NCI-H526 treated with DMSO at 0.1 percent for 48 hours (cell line): Measurements from ENCODE around the gene XYLT2.

ENCODE experiments used
- DNase-seq: peaks from one replicate; lab custom pipeline; 2025; lab: John Stamatoyannopoulos, UW

The XYLT2 gene

DNA sequence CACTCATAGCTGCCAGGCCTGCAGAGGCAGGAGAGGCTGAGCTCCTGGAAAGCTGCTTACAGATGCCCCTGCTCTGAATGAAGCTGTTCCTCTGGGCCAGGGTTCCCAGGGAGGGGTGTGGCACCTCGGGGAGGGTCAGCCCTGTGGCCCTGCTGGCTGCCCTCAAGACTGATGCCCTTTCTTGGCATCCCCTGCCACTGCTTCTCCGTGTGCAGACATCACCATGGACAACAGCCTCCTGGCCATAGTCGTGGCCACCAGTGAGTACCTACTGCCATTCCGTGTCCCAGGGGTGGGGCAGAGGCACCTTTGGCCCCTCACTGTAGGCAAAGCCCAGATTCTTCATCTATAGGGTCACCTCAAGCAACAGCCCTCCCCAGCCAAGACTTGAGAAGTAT is 18.1 kb downstream of the XYLT2 start:
- DNase-seq = no peak

DNA sequence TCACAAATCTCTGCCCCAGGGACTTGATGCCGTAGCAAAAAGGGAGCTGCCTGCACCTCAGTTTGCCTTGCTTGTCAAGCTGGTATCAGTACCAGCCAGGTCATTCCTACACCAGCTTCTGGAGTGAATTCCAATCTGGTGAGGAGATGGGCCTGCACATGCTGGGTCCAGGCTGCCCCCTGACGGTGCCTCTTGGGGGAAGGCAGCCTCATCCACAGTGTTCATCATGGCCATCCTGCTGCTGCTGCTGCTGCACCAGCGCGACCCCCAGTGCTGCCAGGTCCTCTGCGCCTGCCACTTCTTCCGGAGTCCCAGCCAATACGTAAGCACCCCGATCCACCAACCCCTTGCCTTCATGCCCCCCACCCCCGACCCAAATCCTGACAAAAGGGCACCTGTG is 18.8 kb downstream of the XYLT2 start:
- no peak for DNase-seq

DNA sequence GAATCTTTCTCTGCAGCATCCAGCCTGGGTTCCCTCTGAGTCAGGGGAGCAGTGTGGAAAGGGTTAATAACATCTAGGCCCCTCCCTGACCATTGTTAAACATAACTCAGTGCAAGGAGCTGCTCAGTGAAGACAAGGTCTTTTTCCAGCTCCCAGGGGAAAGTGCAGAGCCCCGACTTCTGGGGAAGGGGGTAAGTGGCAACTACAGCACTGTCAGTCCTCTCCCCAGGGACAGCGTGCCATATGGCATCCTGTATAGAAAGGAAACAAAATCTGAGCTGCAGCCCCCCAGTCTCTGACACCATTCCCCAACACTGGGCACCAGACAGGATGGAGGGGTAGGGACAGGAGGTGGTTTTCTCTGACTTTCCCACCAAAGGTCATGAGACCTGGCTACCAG is 19.2 kb downstream of the XYLT2 start:
- no peak for DNase-seq

DNA sequence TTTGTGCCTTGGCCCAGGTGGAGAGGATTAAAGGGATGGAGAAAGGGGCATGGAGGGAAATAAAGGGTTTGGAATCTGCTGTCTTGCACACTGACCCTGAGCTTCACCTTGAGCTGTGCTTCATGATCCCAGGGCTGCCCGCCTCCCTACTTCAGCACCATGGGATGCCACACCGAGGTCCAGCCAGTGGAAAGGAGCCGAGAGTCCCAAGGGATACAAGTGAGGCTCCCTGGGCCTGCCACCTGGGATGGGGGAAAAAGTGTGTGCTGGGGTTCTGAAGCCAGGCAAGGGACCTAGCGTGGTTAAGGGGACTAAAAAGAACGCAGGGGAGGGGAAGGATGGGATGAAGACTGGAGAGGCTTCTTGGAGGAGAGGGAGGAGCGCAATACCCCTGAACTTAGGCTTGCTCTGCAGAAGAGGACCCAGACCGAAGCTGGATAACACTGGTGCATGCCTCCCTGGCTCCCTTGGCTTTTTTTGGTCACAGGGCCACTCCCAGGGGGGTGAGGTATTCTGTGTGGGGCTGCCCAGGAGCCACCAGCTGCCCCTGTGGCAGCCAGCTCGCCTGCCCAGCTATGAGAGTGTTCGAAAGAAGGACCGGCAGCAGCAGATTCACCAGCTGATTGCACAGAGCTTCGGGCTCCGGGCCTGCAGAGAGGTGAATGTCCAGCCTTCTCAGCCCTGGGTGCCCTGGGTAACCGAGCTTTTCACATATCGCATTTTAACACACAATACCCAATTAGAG is 19.9 kb downstream of the XYLT2 start:
- DNase-seq = no peak

DNA sequence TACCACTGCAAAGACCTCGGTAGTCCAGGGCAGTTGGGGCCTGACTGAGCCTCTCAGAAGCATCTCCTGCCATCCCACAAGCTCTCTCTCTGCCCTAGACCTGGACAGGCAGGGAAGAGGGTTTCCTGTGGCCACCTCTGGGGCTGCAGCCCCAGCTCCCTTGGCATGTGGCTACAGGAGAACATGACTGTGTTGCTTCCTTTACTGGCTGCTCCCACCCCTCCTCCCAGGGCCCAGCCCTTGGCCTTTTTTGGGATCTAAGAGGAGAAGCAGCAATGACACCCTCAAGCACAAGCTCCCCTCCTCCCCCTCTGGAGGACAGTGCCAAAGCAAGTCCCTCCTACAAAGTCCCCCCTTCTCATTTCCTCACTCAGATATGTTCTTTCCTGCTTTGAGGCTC is 21.5 kb downstream of the XYLT2 start:
- no peak for DNase-seq

DNA sequence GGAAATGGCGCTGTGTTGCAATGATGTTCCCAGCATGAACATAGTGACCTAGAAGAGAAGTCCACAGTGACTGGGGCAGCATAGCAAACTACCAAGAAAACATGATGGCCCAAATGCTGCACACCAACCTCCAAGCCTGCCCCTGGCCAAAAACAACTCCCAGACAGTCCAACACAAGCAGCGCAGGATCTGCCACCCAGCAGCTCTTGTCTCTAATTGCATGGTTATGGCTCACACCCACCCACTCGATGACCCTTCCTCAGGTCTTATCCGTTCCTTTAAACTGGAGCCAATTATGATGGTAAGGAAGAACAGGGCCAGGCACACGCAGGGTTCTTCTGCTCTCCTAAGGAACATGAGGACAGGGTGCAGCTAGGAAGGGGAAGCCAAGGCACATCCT is 24.1 kb downstream of the XYLT2 start:
- no peak for DNase-seq

DNA sequence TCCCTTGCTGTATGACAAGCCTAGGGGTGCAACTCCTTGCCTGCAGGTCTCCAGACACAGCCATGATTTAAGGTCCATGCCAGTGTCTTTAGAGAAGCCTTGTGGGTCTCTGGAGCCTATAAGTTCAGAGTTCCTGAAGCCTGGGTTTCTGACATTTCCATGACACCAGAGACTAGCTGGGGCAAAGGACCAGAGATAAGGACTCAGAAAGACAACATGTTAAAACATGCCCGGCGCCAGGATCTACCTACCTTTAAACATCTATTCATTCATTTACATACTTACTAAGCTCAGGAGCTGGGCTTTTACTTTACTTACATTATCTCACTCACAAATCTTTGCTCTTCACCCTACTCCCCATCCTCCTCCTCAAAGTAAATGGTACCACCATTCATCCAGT is 25.6 kb downstream of the XYLT2 start:
- peak; percentile 40 for DNase-seq

DNA sequence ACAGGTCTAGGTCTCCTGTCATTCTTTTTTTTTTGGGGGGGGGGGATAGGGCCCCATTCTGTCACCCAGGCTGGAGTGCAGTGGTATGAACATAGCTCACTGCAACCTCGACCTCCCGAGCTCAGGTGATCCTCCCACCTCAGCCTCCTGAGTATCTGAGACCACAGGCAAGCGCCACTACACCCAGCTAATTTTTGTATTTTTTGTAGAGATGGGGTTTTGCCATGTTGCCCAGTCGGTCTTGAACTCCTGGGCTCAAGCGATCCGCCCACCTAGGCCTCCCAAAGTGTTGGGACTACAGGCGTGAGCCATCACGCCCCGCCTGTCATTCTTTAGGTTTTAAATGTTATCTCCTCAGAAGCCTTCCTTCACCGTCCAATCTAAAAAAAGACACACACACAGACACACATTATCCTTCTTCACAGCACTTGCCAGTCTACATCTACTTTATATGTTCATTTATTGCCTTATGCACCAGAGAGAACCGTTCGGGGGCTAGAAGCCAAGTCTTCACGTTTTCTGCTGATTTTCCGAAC is 26.4 kb downstream of the XYLT2 start:
- DNase-seq = no peak

DNA sequence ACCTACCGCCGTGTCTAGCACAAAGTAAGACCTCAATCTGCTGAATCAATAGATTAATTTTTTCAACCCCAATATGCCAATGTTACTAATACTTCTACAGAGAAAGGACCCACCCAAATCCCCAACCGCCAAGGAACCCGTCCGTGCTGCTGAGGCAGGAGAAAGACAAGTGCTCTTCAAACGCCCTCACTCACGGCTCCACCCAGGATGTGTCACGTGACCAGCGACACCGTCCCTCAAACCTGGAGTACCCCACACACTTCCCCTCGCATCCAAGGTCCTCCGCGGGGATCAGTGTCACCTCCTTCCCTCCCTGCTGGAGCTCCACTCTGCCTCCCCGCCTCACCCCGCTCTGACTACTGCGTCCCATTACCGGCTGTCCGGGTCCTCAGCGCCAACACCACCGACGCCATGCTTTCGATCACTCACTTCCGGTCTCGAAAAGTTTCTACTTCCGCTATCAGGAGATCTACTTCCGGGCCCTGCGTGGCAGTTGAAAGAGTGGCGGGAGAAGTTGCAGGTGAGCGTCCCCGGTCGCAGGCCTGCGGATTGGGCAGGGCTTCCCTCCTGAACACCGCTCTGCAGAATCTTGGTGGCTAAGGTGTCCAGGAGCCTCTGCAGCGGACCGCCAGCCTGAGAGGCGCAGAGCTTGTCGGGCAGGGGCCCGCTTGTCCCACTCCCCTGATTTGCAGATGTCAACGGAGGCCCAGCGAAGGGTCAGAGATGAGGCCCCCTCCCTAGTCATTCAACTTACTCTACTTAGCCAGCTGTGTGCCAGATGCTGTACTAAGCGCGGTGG is 27.0 kb downstream of the XYLT2 start, which contains the start of the genes EME1 and MRPL27:
Gene EME1, plus strand, starts transcription at position 472 of the 799 bp plus-strand sequence. CDS start 1,980 bp downstream, outside the sequence.
Gene MRPL27, minus strand, starts transcription at position 427 of the 799 bp plus-strand sequence. Its CDS starts 14 bp downstream, at position 413.
- DNase-seq = peak; percentile 90

DNA sequence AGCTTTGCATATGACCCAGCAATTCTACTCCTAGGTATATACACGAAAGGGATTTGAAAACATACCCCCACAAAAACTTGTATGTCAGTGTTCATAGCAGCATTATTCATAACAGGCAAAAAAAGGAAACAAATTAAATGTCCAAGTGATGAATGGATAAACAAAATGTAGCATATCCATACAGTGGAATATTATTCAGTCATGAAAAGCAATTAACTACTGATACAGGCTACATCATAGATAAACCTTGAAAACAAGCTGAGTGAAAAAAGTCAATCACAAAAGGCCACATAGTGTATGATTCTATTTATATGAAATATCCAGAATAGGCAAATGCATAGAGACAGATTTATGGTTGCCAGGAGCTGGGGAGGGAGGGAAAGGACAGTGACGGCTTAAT is 27.8 kb downstream of the XYLT2 start:
- no peak for DNase-seq

DNA sequence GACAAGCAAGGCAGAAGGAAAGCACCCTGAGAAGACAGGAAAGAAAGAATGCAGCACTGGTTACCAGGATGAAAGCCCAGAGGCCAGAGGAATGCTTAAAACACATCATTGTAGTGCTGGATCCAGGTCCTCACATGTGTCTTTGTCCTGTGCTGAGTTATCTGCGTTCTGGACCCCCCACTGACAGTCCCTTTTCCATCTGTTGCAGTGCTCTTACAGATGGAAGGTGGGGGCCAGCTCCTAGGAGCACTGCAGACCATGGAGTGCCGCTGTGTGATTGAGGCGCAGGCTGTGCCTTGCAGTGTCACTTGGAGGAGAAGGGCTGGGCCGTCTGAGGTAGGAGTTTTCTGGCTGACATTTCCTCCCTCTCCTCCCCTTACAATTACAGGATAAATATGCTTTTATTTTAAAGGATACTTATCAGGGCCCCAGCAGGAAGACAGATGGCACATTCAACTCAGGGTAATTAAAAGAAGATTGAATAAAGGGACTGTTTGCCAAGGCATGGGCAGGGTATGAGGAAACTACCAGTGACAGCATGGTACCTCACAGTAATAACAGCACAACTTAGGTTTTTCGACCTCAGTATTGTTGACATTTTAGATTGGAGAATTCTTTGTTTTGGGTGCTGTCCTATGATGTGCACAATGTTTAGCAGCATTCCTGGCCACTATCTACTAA is 30.1 kb downstream of the XYLT2 start:
- DNase-seq = no peak

DNA sequence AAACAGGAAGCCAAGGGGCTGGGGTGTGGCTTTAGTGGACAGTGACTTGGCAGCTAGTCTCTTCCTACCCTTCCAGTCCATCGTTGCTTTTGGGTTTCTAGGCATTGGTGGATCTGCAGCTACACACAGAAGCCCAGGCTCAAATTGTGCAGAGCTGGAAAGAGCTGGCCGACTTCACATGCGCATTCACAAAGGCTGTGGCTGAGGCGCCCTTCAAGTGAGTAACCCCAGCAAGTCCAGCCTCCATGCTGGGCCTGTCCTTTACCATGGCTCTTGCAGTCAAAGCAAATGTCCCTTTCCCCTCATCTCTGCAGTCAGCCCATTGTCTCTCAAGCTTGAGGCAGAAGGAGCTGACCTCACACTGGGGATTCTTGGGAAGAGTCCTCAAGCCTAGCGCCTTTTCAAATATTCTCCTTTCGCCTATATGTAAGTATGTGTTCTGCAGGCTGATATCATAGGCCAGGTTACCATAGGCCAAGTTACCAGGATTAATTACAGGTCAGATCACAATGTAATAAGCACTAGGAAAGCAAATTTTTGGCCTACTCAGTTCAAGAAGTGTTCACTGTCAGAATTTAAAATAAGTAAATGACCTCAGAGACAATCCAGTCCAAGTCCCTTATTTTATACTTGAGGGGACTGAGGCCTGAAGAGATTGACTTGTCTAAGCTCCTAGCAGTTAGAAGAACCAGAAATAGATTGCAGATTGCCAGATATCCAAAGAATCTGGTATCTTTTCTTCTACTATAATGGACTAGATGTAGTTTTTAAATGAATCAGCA is 33.6 kb downstream of the XYLT2 start:
- DNase-seq = no peak

DNA sequence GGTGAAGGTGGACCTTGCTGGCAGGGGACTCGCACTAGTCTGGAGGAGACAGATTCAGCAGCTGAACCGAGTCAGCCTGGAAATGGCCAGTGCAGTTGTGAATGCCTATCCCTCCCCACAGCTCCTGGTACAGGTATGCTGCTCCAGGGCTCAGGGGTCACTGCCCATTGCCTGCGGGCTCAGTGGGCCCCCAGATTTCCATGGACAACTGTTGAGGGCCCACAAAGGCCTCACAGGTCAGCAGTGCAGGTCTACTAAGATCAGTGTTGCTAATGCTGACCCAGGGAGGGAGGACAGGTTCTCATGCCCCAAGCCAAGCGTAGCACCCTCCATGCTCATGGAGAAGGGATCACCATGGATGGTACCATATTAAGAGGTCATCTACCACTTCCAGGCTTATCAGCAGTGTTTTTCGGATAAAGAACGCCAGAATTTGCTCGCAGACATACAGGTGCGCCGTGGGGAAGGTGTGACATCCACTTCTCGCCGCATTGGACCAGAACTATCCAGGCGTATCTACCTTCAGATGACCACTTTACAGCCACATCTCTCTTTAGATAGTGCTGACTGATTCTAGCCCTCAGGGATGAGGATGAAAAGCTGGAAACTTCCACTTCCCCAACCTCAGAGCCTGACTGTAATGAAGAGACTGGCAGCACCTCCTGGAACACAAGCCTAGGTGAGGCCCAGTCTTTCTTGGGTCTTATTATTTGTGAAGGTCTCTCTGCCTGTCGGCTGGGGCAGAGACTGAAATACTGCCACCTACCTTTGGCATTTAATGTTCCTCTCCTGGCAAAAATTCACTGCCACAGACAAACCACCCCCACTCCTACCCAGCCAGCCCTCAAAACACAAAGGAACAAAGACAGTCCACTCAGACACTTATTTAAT is 34.7 kb downstream of the XYLT2 start:
- DNase-seq = no peak

DNA sequence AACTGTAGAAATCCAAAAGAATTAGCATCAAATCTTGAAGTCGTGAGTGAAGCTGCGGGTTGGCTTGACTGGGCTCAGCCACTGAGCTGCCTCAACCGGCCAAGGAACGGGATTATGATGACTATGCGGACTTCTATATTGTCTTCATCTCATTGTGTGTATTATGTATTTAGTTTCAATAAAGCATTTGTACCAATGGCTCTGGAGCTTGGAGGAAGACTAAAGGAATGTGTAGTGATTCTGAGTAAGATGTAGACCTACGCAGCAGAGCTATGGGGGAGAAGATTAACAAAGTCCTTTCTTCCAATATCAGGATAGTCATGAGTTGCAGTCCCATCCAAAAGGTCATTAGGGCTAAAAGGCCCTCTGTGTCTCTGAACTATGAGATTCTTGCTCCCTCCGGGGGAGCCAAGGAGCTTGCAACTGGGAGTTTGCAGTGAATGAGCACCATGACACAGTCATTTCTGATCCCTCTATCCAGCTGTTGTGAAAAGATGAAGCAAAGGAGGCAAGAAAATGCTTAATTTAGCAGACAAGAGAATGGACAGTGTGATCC is 35.4 kb downstream of the XYLT2 start:
- DNase-seq = no peak

DNA sequence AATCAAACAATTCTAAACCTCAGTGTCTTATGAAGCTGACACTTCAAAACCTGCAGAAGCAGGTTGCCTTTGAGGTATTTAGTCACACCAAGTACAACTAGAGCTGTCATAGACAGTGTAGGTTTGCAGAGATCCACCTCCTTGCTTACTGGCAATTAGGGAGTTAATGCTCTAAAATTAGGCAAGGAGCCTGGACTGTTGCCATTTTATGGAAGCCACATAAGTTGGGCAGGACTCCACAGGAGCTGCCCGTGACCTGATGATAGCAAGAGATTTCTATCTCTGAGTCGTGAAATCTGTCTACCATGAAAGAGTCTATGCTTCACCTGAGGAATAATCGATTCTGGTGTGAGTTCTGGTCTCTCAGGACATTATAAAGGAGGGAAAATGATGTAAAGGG is 36.0 kb downstream of the XYLT2 start:
- no peak for DNase-seq

DNA sequence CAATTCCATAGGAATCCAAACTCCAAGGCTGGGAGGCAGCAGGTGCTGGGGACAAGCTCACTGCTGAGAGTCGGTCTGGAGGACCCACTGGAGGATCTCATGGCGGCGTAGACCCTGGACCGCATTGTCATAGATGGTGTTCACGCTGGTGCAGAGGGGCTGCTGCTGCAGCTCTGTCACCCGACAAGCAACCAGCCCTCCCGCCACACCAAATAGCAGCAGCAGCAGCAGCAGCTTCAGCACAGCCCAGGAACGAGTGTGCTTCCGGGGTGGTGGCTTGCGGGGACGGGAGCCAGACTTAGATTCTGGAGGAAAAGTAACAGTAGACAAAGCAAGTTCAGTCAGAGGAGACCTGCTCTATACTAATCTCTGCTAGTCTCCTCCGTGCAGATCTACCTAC is 37.0 kb downstream of the XYLT2 start:
- no peak for DNase-seq

DNA sequence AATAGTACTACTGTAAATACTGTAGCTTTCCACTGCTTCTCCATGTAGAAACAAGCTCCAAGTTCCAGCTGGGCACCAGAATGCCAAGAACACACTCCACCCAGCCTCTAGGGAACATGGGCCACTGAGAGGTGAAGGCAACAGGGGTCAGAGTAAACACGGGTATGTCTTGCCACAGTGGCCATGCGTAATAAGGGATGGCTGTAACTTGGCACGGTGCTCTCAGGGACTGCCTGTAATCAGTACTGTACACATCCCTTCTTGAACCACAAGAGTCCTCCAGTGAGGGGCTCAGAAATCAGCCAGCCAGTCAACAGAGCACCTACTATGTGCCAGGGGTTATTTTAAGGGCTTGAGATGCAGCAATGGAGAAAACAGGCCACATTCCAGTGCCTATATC is 40.6 kb downstream of the XYLT2 start:
- DNase-seq = no peak

DNA sequence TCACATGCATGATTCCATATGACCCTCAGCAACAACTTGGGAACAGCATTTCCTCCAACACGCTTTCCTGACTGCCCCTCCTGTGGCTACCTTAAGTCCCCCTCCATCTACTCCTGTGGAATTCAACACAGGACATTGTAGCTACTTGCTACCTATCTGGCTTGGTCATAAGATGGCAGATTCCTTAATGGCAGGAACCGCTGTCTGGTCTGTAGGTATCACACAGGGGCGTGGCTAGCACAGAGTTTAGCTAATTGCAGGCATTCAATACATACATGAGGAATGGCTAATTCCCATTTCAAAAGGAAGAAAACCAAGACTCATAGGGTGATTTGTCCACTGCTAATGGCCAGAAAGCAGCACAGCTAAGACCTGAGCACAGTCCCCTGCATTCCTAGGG is 42.8 kb downstream of the XYLT2 start:
- no peak for DNase-seq

DNA sequence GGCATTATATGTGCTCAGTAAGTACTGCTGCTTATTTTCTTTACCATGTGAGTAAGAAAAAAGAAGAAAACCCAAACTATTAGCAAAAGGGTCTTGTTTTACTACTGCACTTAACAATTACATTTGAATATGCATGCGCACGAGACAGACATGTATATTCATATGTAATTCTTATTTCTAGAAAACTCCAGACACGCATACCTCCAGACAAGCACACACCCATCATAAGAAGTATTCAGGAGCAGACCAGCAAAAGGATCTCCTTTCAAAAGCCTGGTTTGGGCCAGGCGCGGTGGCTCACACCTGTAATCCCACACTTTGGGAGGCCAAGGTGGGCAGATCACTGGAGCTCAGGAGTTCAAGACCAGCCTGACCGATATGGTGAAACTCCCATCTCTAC is 43.6 kb downstream of the XYLT2 start:
- no peak for DNase-seq

DNA sequence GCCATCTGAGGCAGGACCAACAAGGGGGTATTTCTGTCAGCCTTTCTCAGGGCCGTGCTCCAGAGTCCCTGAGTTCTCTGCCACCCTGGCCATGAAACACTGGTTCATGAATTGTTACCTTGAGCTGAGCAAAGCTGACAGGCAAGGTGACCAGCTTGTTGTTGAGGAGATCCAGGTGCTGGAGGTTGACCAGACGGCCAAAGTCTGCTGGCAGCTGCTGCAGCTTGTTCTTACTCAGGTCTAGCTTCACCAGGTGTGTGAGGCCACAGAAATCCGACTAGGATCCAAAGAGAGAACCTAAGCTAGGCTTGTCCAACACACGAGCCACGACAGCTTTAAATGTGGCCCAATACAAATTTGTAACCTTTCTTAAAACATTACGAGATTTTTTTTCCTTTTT is 46.7 kb downstream of the XYLT2 start:
- no peak for DNase-seq
